GM19043 (cell line): Measurements from ENCODE around the gene ABTB2.

Experiments
- ATAC-seq: cut with Tn5 transposase; IDR thresholded peaks from one replicate; pipeline ENCODE4 v1.9.1; 2021; ENCODE audit warnings: low read depth; ENCODE audit not compliant: unreplicated experiment

Gene ABTB2

GRCh38 chr11:34299284-34299972, 58.4 kb downstream of the ABTB2 start:
- no peak for ATAC-seq

GRCh38 chr11:34298871-34299270, 58.9 kb downstream of the ABTB2 start:
- no peak for ATAC-seq

- no peak for ATAC-seq
Measured at GRCh38 chr11:34296412-34296811, 61.4 kb downstream of the ABTB2 start.

- no peak for ATAC-seq
Measured at GRCh38 chr11:34292546-34292945, 65.3 kb downstream of the ABTB2 start.

- no peak for ATAC-seq
Measured at GRCh38 chr11:34292111-34292510, 65.7 kb downstream of the ABTB2 start.

- no peak for ATAC-seq
Measured at GRCh38 chr11:34290926-34291325, 66.9 kb downstream of the ABTB2 start.

GRCh38 chr11:34288492-34288891, 69.3 kb downstream of the ABTB2 start:
- ATAC-seq, result no peak

GRCh38 chr11:34284811-34285481, 72.9 kb downstream of the ABTB2 start:
- ATAC-seq, result no peak

GRCh38 chr11:34284156-34284555, 73.7 kb downstream of the ABTB2 start:
- ATAC-seq, result no peak

GRCh38 chr11:34280945-34281872, 76.6 kb downstream of the ABTB2 start:
- ATAC-seq, result no peak

GRCh38 chr11:34278693-34279297, 79.0 kb downstream of the ABTB2 start:
- peak; percentile 78 for ATAC-seq

GRCh38 chr11:34278175-34278574, 79.6 kb downstream of the ABTB2 start:
- ATAC-seq, result no peak

GRCh38 chr11:34277171-34277570, 80.6 kb downstream of the ABTB2 start:
- ATAC-seq, result no peak

- ATAC-seq, result no peak
Measured at GRCh38 chr11:34276352-34276864, 81.4 kb downstream of the ABTB2 start.

- ATAC-seq, result no peak
Measured at GRCh38 chr11:34275486-34275885, 82.3 kb downstream of the ABTB2 start.

GRCh38 chr11:34274712-34275398, 83.0 kb downstream of the ABTB2 start:
- ATAC-seq, result no peak

GRCh38 chr11:34273099-34273498, 84.7 kb downstream of the ABTB2 start:
- ATAC-seq, result no peak

GRCh38 chr11:34271727-34272126, 86.1 kb downstream of the ABTB2 start:
- ATAC-seq, result no peak

GRCh38 chr11:34270711-34271110, 87.1 kb downstream of the ABTB2 start:
- ATAC-seq, result no peak

GRCh38 chr11:34269694-34270245, 88.0 kb downstream of the ABTB2 start:
- ATAC-seq, result no peak
